Measurements from ENCODE around the gene ZC3H12D.

The ZC3H12D gene

DNA sequence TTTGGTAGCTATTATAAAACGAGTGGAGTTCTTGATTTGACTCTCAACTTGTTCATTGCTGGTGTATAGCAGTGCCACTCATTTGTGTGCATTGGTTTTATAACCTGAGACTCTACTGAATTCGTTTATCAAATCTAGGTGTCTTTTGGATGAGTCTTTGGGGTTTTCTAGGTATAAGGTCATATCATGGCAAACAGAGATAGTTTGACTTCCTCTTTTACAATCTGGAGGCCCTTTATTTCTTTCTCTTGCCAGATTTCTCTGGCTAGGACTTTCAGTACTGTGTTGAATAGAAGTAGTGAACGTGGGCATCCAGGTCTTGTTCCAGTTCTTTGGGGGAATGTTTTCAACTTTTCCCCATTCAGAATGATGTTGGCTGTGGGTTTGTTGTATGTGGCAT is 46.0 kb downstream of the ZC3H12D start:
- no peaks in the 10 kb centered on the region for H3K9me3 ChIP-seq
- no peak for DNase-seq (ENCODE audit: low spot score in 2 of 2)
- in situ Hi-C loops (cut with MboI; ENCODE audit: low sequenced_read_pairs) = loop anchor here (25.0 kb wide), 2 partner anchors 702 to 877 kb away; partner anchors contain the start of gene UST
- H3K27me3 ChIP-seq (ENCODE audit: low read depth) = no peaks in the 10 kb centered on the region
- H3K4me1 ChIP-seq = no peaks in the 10 kb centered on the region
- H3K4me3 ChIP-seq = no peak overlapping the region
- no peaks in the 10 kb centered on the region for H3K36me3 ChIP-seq (replicated peaks)

DNA sequence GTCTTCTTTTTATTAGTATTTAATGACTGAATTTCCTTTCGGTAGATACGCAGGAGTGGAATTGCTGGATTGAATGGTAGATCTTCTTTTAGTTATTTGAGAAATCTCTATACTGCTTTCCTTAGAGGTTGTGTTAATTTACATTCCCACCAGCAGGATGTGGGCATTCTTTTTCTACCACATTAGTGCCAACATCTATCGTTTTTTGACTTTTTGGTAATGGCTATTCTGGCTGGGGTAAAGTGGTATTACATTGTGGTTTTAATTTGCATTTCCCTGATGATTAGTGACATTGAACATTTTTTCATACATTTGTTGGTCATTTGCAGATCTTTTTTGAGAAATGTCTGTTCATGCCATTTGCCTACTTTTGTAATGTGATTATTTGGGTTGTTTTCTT is 47.6 kb downstream of the ZC3H12D start:
- no peak for DNase-seq (ENCODE audit: low spot score in 2 of 2)
- no peaks in the 10 kb centered on the region for H3K36me3 ChIP-seq (replicated peaks)
- no peaks in the 10 kb centered on the region for H3K4me1 ChIP-seq
- in situ Hi-C loops (cut with MboI; ENCODE audit: low sequenced_read_pairs) = loop anchor here (25.0 kb wide), 2 partner anchors 700 to 875 kb away; partner anchors contain the start of gene UST
- H3K9me3 ChIP-seq = no peaks in the 10 kb centered on the region
- H3K27me3 ChIP-seq (ENCODE audit: low read depth) = no peaks in the 10 kb centered on the region
- no peak overlapping the region for H3K4me3 ChIP-seq

DNA sequence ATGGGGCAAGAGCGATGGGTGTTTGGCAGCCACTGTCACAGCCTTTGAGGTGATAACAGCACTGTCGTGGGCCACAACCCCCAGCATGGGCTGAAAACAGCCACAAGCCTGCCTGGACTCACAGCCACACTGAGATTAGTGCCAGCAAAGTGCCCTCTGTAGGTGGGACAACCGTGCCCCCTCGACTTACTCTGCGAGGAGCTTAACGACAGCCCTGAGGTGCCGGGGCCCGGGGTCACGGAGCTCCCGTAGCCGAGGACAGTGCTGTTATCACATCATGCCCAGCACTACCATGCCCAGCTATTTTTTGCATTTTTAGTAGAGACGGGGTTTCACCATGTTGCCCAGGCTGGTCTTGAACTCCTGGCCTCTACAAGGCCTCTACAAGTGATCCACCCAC is 48.2 kb downstream of the ZC3H12D start:
- no peaks in the 10 kb centered on the region for H3K9me3 ChIP-seq
- no peaks in the 10 kb centered on the region for H3K36me3 ChIP-seq (replicated peaks)
- DNase-seq (ENCODE audit: low spot score in 2 of 2) = no peak
- H3K27me3 ChIP-seq (ENCODE audit: low read depth) = no peaks in the 10 kb centered on the region
- no peak overlapping the region for H3K4me3 ChIP-seq
- in situ Hi-C loops (cut with MboI; ENCODE audit: low sequenced_read_pairs) = loop anchor here (25.0 kb wide), 2 partner anchors 699 to 874 kb away; partner anchors contain the start of gene UST
- no peaks in the 10 kb centered on the region for H3K4me1 ChIP-seq

DNA sequence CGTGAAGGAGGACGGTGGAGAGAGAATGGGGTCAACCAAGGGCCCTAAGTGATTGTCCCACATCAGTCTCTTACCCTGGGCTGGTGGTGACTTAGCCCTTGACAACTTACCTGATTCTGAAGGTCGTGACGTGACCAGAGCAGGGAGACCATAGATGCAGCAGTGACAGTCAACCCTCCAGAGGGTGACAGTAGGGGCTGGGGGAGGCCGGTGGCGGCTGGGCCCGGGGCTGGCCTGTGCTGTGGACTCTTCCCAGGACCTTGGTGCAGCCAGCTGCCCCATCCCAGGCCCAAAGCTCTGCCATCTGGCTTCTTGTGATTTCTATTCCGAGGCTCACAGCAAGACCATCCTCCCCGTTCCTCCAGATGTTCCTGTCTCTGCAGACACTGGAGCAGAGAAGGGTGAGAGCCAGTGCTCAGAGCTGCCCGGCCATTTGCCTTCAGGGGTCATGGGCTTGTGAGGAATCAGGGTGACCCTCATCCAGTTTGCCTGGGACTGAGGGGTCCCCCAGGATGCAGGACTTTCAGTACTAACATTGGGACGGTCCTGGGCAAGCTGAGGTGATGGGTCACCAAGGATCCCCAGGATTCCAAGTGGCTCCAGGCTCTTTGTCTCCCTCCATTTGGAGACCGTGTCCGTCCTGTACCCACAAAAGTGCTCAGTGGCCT is 48.8 kb downstream of the ZC3H12D start:
- no peak overlapping the region for H3K4me3 ChIP-seq
- H3K4me1 ChIP-seq = no peaks in the 10 kb centered on the region
- H3K27me3 ChIP-seq (ENCODE audit: low read depth) = no peaks in the 10 kb centered on the region
- no peaks in the 10 kb centered on the region for H3K36me3 ChIP-seq (replicated peaks)
- DNase-seq (ENCODE audit: low spot score in 2 of 2) = no peak
- in situ Hi-C loops (cut with MboI; ENCODE audit: low sequenced_read_pairs) = loop anchor here (25.0 kb wide), 2 partner anchors 699 to 874 kb away; partner anchors contain the start of gene UST
- H3K9me3 ChIP-seq = no peaks in the 10 kb centered on the region

DNA sequence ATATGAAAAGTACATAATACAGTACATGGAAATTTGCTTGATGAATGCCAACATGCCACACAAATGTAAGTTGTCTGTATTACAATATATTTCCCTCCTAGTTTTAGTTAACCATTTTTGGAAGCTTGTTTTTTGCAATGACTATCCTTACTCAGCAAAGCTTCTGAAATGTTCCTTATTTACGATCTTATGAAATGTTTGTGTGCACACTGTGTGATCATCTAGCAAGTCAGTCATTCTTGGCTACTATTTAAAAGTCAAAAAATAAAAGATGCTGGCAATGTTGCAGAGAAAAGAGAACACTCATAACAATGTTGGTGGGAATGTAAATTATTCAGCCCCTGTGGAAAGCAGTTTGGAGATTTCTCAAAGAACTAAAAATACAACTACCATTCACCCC is 50.9 kb downstream of the ZC3H12D start:
- Histone ChIP-seq H3K4me1 (no peaks in the 10 kb centered on the region), H3K36me3 (replicated peaks) (no peaks in the 10 kb centered on the region), H3K9me3 (no peaks in the 10 kb centered on the region), H3K27me3 (ENCODE audit: low read depth) (no peaks in the 10 kb centered on the region), H3K4me3 (no peak overlapping the region)
- in situ Hi-C loops (cut with MboI; ENCODE audit: low sequenced_read_pairs) = loop anchor here (25.0 kb wide), 2 partner anchors 697 to 872 kb away; partner anchors contain the start of gene UST
- DNase-seq (ENCODE audit: low spot score in 2 of 2) = no peak

DNA sequence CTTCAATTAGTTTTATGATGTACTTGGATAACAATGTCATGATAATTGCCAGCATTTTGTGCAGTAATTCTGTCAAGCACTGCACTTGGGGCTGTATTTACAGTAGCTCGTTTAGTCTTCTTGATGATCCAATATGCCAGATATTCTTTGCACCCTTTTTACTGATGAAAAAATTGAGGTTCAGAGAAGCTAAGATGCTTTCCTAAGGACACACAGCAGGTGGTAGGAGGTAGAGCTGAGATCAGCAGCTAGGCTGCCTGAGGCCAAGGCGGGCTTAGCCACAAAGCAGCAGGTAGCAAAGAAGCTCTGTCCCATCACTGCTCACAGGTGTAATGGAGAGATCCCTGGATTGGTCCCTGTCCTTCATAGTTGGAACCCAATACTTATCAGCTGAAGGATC is 51.4 kb downstream of the ZC3H12D start:
- in situ Hi-C loops (cut with MboI; ENCODE audit: low sequenced_read_pairs) = loop anchor here (25.0 kb wide), 2 partner anchors 696 to 871 kb away; partner anchors contain the start of gene UST
- Histone ChIP-seq H3K27me3 (ENCODE audit: low read depth) (no peaks in the 10 kb centered on the region), H3K4me3 (no peak overlapping the region), H3K9me3 (no peaks in the 10 kb centered on the region), H3K36me3 (replicated peaks) (no peaks in the 10 kb centered on the region), H3K4me1 (no peaks in the 10 kb centered on the region)
- no peak for DNase-seq (ENCODE audit: low spot score in 2 of 2)

DNA sequence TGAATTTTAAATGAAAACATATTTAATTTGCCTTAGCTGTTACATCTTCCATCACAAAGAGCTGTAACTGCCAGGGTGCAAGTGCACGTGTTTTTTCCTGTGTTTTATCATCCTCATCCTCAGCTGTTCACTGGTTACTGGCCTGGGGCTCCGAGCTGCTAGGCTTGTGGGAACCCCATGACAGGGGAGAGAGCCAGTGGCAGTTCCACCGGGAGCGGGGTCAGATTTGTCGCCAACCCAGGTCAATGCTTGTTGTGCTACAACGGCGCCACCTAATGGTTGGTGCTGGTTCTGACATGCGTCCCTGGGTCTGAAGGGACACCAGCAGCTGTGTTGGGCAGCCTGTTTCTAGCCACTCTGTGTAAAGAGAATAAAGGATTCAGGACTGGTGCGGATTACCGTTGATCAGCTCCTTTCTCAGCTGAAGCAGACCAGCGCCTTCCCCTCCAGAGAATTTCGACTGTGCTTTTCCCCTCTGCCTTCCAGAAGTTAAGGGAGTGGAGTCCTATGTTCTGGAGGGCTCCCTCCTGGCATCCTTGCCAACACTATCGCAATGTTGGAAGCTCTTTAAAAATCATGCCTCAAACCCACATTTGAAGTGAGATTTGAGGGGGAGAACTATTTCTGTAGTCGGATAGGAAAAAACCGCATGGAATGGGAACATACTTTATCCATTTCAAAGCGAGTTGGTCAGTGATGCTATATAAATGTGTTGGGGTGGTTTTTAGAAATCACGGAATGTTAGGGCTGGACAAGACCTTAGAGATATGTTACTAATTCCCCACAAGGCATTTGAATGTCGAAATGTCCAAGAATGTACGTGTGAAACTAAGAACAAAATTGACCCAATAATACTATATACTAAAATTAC is 52.7 kb downstream of the ZC3H12D start:
- peak; percentile 67 to 95 for DNase-seq (ENCODE audit: low spot score in 2 of 2)
- no peaks in the 10 kb centered on the region for H3K36me3 ChIP-seq (replicated peaks)
- no peaks in the 10 kb centered on the region for H3K9me3 ChIP-seq
- H3K4me1 ChIP-seq = no peaks in the 10 kb centered on the region
- in situ Hi-C loops (cut with MboI; ENCODE audit: low sequenced_read_pairs) = loop anchor here (25.0 kb wide), 2 partner anchors 695 to 870 kb away; partner anchors contain the start of gene UST
- no peak overlapping the region for H3K4me3 ChIP-seq
- no peaks in the 10 kb centered on the region for H3K27me3 ChIP-seq (ENCODE audit: low read depth)

DNA sequence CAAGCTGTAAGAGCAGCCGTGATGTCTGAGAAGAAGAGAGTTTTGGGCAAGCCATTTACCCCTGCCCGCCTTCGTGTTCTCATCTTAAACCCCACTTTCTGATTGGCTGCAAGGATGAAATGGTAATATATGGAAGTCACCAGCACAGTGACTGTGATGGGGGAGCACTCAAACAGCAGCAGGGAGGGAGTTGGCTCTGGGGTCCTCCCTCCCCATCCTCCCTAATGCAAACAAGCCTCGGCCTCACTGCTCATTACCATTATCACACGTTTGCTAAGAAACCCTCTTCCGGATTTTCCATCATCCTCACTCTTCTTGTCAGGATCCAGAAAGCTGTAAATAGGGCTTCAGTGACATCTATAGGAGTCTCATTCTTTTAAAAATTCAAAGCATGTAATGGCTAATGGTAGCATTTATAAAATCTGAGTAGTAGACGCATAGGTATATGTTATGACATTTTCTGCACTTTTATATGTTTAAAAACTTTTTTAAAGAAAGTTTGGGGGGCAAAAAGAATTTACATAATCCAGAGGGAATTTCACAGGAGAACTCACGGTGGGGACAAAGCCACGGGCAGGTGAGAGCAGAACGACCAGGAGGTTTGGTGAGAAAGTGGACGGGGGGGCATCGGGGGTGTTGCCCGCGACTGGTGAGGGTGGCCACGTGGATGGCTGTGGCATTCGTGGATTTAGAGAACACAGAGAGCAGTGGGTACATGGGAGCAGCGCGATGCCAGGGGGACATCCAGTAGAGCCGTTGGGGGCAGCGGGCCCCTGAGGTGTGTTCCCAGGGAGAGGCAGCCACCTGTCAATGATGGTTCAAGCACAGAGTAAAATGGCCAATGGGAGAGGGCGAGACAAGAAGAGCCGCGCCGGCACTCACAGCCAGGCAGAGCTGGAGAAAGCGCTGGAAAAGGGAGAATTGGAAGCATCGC is 55.1 kb downstream of the ZC3H12D start:
- no peaks in the 10 kb centered on the region for H3K36me3 ChIP-seq (replicated peaks)
- H3K27me3 ChIP-seq (ENCODE audit: low read depth) = no peaks in the 10 kb centered on the region
- no peak overlapping the region for H3K4me3 ChIP-seq
- no peaks in the 10 kb centered on the region for H3K9me3 ChIP-seq
- no peak for DNase-seq (ENCODE audit: low spot score in 2 of 2)
- no peaks in the 10 kb centered on the region for H3K4me1 ChIP-seq
- in situ Hi-C loops (cut with MboI; ENCODE audit: low sequenced_read_pairs) = loop anchor here (5.0 to 25.0 kb wide), 3 partner anchors 347 to 867 kb away; partner anchors contain the start of gene UST

DNA sequence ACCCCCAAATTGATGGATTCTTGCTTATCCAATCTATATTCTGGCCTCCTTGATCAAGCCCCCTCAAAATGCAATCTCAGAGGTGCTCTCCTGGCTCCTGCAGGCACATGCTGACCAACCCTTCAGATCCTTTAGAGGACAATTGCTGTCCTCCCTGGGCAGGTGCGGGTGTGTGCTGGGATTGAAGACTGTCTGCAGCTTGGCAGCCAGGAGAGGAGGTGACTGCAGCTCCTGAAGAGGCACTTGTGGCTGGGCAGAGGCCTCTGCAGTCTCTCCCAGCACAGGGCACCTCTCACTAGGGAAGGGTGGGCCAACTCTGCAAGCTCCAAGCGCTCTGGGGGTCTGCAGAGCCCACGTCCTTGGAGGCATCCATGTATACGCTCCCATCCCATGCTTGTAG is 56.2 kb downstream of the ZC3H12D start:
- no peak for DNase-seq (ENCODE audit: low spot score in 2 of 2)
- Histone ChIP-seq H3K4me3 (no peak overlapping the region), H3K36me3 (replicated peaks) (no peaks in the 10 kb centered on the region), H3K27me3 (ENCODE audit: low read depth) (no peaks in the 10 kb centered on the region), H3K4me1 (no peaks in the 10 kb centered on the region), H3K9me3 (no peaks in the 10 kb centered on the region)
- in situ Hi-C loops (cut with MboI; ENCODE audit: low sequenced_read_pairs) = loop anchor here (5.0 to 25.0 kb wide), 3 partner anchors 346 to 866 kb away; partner anchors contain the start of gene UST

DNA sequence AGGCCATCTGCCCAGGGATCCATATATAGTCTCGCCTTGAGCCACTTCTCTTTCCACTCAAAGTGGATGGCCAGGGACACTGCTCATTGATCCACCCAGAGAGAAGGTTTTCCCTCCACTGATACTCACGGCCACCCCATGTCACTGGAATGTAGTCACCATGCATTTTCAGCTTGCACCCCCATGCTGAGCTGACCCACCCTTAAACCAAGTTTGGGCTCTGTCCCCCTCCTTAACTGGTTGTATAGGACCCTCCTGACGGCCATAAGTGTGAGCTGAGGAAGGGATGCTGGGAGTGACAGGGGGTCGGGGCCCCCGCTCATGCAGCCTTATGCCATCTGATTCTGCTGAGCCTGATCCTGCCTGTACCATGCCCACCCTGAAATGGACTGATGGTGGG is 59.1 kb downstream of the ZC3H12D start:
- H3K27me3 ChIP-seq (ENCODE audit: low read depth) = no peaks in the 10 kb centered on the region

DNA sequence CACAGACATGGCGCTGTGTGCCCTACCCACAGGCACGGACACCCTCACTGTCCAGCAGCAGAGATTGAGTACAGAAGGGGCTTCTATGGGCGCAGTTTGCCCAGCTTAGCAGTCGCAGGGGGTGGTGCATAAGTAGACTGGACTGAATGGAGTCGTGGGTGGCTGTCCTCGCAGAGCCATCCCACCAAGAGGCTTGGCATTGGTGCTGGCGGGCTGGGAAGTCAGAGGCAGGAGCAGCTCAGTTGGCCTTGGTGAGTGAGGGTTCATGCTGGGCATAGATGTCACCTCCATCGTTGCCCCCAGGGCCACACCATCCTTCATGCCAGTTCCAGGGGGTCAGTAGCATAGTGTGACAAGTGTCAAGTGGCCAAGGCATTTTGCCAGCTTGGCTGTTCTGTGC is 59.6 kb downstream of the ZC3H12D start:
- H3K36me3 ChIP-seq (replicated peaks) = no peaks in the 10 kb centered on the region
- H3K9me3 ChIP-seq = no peaks in the 10 kb centered on the region
- DNase-seq (ENCODE audit: low spot score in 2 of 2) = no peak
- in situ Hi-C loops (cut with MboI; ENCODE audit: low sequenced_read_pairs) = loop anchor here (5.0 to 25.0 kb wide), 3 partner anchors 343 to 863 kb away; partner anchors contain the start of gene UST
- H3K4me3 ChIP-seq = no peak overlapping the region
- H3K27me3 ChIP-seq (ENCODE audit: low read depth) = no peaks in the 10 kb centered on the region
- no peaks in the 10 kb centered on the region for H3K4me1 ChIP-seq

More for the DNA sequence above, 59.1 kb downstream of the ZC3H12D start:
- Histone ChIP-seq H3K9me3 (no peaks in the 10 kb centered on the region), H3K36me3 (replicated peaks) (no peaks in the 10 kb centered on the region), H3K4me1 (no peaks in the 10 kb centered on the region), H3K4me3 (no peak overlapping the region)
- no peak for DNase-seq (ENCODE audit: low spot score in 2 of 2)
- in situ Hi-C loops (cut with MboI; ENCODE audit: low sequenced_read_pairs) = loop anchor here (5.0 to 25.0 kb wide), 3 partner anchors 343 to 863 kb away; partner anchors contain the start of gene UST

DNA sequence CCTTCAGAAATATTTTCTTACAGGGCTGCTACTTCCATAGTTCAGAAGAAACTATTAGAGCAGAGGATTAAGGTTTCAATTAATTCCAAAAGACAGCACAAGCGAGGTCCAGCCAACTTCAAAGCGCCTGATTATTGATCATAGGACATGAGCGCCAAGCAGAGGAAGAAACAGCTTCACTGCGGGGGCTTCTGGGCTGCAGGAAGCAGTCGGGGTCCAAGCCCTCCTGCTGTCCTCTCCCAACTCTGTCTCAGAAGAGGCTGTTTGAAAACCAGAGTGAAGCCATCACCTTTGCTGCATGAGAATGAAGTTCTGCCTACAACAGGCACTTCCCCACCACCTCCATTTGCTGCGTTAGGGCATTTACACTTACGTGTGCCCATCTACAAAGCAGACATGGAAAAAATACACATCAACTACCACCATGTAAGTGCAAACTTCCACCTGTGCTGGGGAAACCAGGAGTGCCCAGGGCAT is 60.8 kb downstream of the ZC3H12D start:
- Histone ChIP-seq H3K4me3 (no peak overlapping the region), H3K27me3 (ENCODE audit: low read depth) (no peaks in the 10 kb centered on the region), H3K4me1 (no peaks in the 10 kb centered on the region), H3K9me3 (no peaks in the 10 kb centered on the region), H3K36me3 (replicated peaks) (no peaks in the 10 kb centered on the region)
- no peak for DNase-seq (ENCODE audit: low spot score in 2 of 2)
- in situ Hi-C loops (cut with MboI; ENCODE audit: low sequenced_read_pairs) = no loop called here

DNA sequence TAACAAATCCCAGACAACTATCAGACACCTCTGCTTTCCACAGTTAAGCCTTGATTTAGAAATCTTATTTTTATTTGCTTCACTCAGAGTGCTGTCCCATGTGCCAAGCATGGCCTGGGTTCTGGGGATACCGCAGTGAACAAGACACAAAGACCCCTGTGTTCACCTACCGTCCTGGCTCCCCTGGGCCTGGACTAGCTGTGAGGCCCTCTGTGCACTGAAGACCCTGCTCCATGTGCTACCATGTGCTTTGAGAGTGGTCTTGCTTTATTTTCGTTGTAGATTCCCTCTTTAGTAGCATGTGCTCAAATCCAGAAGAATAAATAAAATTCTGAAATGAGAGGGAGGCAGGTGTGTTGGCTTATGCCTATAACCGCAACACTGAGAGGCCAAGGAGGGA is 62.2 kb downstream of the ZC3H12D start:
- Histone ChIP-seq H3K27me3 (ENCODE audit: low read depth) (no peaks in the 10 kb centered on the region), H3K4me3 (no peak overlapping the region), H3K4me1 (no peaks in the 10 kb centered on the region), H3K9me3 (no peaks in the 10 kb centered on the region), H3K36me3 (replicated peaks) (no peaks in the 10 kb centered on the region)
- no peak for DNase-seq (ENCODE audit: low spot score in 2 of 2)
- in situ Hi-C loops (cut with MboI; ENCODE audit: low sequenced_read_pairs) = no loop called here

Data from HAP-1 (cell line).